Measurements from ENCODE around the gene ACP6.

- TF ChIP-seq CTCF (conservative IDR thresholded peaks at IDR 0.05; ENCODE audit: low read length) = no peak
- no peak for TF ChIP-seq EZH2phosphoT487 (IDR thresholded peaks at IDR 0.05; ENCODE audit: borderline replicate concordance, low read depth, low read length)
These were observed at the start of gene ACP6 for GRCh38 chr1:147670319-147671001.
